Measurements from ENCODE around the gene KCNJ16.

KCNJ16 gene

DNA sequence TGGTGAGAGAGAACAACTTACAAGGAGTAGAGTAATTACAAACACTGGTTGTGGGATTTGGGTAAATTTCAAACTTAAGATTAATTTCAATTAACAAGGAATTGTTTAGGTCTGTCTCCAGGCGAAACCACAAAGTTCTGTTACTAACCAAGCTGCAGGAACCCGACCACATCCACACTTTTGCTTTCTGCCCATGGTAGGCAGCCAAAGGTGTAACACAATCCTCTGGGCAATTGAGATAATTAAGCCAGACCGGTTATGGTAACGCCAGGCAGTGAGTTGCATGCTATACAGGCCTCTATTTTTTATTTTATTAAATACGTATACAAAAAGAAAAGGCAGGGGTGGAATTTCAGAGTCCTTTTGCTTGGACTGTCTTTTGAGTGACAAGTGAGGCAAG, 106.4 kb downstream of the KCNJ16 start:
- Histone ChIP-seq H2AFZ (ENCODE audit: low read depth, low read length) (no peak overlapping the region), H3K27me3 (ENCODE audit: low read depth, low read length) (no peaks in the 10 kb centered on the region), H3K79me2 (ENCODE audit: low read length) (no peaks in the 10 kb centered on the region), H3K9me3 (ENCODE audit: insufficient read depth, low read length) (no peaks in the 10 kb centered on the region), H3K36me3 (replicated peaks; ENCODE audit: low read depth, low read length) (no peaks in the 10 kb centered on the region), H3K4me3 (ENCODE audit: low read length) (no peak overlapping the region), H3K9ac (ENCODE audit: low read length) (no peak overlapping the region), H3K4me1 (ENCODE audit: low read length) (no peaks in the 10 kb centered on the region), H3K27ac (ENCODE audit: low read length) (no peak overlapping the region), H4K20me1 (ENCODE audit: insufficient read depth, low read length) (no peaks in the 10 kb centered on the region), H3K4me2 (ENCODE audit: low read length) (no peak overlapping the region)
- no peak for TF ChIP-seq EZH2phosphoT487 (IDR thresholded peaks at IDR 0.05; ENCODE audit: low read depth)
- TF ChIP-seq, protein P1, sequence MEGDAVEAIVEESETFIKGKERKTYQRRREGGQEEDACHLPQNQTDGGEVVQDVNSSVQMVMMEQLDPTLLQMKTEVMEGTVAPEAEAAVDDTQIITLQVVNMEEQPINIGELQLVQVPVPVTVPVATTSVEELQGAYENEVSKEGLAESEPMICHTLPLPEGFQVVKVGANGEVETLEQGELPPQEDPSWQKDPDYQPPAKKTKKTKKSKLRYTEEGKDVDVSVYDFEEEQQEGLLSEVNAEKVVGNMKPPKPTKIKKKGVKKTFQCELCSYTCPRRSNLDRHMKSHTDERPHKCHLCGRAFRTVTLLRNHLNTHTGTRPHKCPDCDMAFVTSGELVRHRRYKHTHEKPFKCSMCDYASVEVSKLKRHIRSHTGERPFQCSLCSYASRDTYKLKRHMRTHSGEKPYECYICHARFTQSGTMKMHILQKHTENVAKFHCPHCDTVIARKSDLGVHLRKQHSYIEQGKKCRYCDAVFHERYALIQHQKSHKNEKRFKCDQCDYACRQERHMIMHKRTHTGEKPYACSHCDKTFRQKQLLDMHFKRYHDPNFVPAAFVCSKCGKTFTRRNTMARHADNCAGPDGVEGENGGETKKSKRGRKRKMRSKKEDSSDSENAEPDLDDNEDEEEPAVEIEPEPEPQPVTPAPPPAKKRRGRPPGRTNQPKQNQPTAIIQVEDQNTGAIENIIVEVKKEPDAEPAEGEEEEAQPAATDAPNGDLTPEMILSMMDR (IDR thresholded peaks at IDR 0.05; ENCODE audit: low read depth, low read length): no peak

DNA sequence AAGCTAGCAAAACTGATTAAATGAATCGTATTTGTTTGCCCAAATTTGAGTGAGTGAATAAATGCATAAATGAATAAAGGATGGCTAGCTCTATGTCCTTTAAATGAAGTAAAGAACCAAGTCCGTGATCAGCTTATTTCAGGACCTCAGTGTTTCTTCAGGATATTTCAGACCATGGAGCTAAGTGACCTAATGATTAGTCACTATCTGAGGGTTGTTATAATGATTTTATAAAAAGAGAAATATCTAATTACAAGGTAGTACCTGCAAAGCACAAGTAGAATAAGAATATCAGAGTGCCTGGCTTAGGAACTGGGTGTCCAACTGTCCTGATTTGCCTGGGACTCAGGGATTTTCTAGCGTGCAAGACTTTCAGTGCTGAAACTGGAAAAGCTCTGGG, 106.8 kb downstream of the KCNJ16 start:
- Histone ChIP-seq H3K4me2 (ENCODE audit: low read length) (no peak overlapping the region), H3K9ac (ENCODE audit: low read length) (no peak overlapping the region), H3K4me1 (ENCODE audit: low read length) (no peaks in the 10 kb centered on the region), H3K27me3 (ENCODE audit: low read depth, low read length) (no peaks in the 10 kb centered on the region), H4K20me1 (ENCODE audit: insufficient read depth, low read length) (no peaks in the 10 kb centered on the region), H2AFZ (ENCODE audit: low read depth, low read length) (no peak overlapping the region), H3K27ac (ENCODE audit: low read length) (no peak overlapping the region), H3K4me3 (ENCODE audit: low read length) (no peak overlapping the region), H3K79me2 (ENCODE audit: low read length) (no peaks in the 10 kb centered on the region), H3K36me3 (replicated peaks; ENCODE audit: low read depth, low read length) (no peaks in the 10 kb centered on the region), H3K9me3 (ENCODE audit: insufficient read depth, low read length) (no peaks in the 10 kb centered on the region)
- TF ChIP-seq, protein P1 (IDR thresholded peaks at IDR 0.05; ENCODE audit: low read depth, low read length): no peak
- TF ChIP-seq EZH2phosphoT487 (IDR thresholded peaks at IDR 0.05; ENCODE audit: low read depth): no peak

DNA sequence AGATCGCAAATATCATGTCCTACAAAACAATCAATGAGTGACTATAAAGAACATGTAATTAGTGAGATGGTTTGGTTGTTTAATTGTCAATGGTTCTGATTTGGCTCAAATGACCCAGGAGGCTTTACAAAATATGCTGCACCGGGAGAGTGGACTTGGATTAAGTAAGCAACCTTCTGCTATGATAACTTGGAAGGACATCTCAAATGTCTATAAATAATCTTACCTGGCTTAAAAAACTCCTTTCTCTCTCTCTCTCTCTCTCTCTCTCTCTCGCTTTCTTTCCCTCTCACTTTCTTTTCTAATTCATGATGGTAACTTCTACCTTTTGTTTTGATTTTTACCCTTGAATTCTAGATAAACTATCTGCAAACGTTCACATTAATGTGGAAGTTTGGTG, 108.5 kb downstream of the KCNJ16 start:
- Histone ChIP-seq H3K27me3 (ENCODE audit: low read depth, low read length) (no peaks in the 10 kb centered on the region), H4K20me1 (ENCODE audit: insufficient read depth, low read length) (no peaks in the 10 kb centered on the region)
- TF ChIP-seq EZH2phosphoT487 (IDR thresholded peaks at IDR 0.05; ENCODE audit: low read depth): no peak
- TF ChIP-seq, protein P1 (IDR thresholded peaks at IDR 0.05; ENCODE audit: low read depth, low read length): no peak

DNA sequence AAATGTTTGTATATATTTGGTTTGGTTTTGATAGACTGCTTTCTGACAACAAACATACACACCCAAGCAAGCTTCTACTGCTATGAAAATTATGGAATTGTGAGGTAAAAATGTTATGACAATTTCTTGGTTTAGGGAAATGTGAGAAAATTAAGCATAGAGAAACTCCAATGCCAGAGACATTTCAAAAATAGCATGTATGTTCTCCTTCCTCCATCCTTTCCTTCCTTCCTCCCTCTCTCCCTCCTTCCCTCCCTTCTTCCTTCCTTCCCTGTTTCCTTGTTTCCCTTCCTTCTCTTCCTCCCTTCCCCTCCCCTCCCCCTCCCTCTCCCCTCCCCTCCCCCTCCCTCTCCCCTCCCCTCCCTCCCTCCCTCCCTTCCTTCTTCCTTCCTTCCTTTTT, 109.2 kb downstream of the KCNJ16 start:
- Histone ChIP-seq H3K27ac (ENCODE audit: low read length) (no peak overlapping the region), H3K79me2 (ENCODE audit: low read length) (no peaks in the 10 kb centered on the region), H2AFZ (ENCODE audit: low read depth, low read length) (no peak overlapping the region), H3K4me2 (ENCODE audit: low read length) (no peak overlapping the region), H3K27me3 (ENCODE audit: low read depth, low read length) (no peaks in the 10 kb centered on the region), H3K9me3 (ENCODE audit: insufficient read depth, low read length) (no peaks in the 10 kb centered on the region), H3K9ac (ENCODE audit: low read length) (no peak overlapping the region), H4K20me1 (ENCODE audit: insufficient read depth, low read length) (no peaks in the 10 kb centered on the region), H3K4me1 (ENCODE audit: low read length) (no peaks in the 10 kb centered on the region), H3K36me3 (replicated peaks; ENCODE audit: low read depth, low read length) (no peaks in the 10 kb centered on the region), H3K4me3 (ENCODE audit: low read length) (no peak overlapping the region)
- TF ChIP-seq EZH2phosphoT487 (IDR thresholded peaks at IDR 0.05; ENCODE audit: low read depth): no peak
- TF ChIP-seq, protein P1 (IDR thresholded peaks at IDR 0.05; ENCODE audit: low read depth, low read length): no peak

More for the DNA sequence above, 108.5 kb downstream of the KCNJ16 start:
- Histone ChIP-seq H3K4me2 (ENCODE audit: low read length) (no peak overlapping the region), H3K9ac (ENCODE audit: low read length) (no peak overlapping the region), H3K4me1 (ENCODE audit: low read length) (no peaks in the 10 kb centered on the region), H3K4me3 (ENCODE audit: low read length) (no peak overlapping the region), H2AFZ (ENCODE audit: low read depth, low read length) (no peak overlapping the region), H3K9me3 (ENCODE audit: insufficient read depth, low read length) (no peaks in the 10 kb centered on the region), H3K79me2 (ENCODE audit: low read length) (no peaks in the 10 kb centered on the region), H3K27ac (ENCODE audit: low read length) (no peak overlapping the region), H3K36me3 (replicated peaks; ENCODE audit: low read depth, low read length) (no peaks in the 10 kb centered on the region)

Data from OCI-LY3 (cell line).